ENCODE data around the gene MSANTD1.
A peak's percentile ranks its signal among the peaks of the same experiment; 100 is the strongest.

MSANTD1 gene

GRCh38 chr4:3248811-3249661 is at the start of gene MSANTD1:
TSS of gene MSANTD1 (plus strand) at chr4:3249159. CDS start at chr4:3249223, 64 bp downstream.
- DNase-seq (ENCODE audit: low spot score): no peak

DNA sequence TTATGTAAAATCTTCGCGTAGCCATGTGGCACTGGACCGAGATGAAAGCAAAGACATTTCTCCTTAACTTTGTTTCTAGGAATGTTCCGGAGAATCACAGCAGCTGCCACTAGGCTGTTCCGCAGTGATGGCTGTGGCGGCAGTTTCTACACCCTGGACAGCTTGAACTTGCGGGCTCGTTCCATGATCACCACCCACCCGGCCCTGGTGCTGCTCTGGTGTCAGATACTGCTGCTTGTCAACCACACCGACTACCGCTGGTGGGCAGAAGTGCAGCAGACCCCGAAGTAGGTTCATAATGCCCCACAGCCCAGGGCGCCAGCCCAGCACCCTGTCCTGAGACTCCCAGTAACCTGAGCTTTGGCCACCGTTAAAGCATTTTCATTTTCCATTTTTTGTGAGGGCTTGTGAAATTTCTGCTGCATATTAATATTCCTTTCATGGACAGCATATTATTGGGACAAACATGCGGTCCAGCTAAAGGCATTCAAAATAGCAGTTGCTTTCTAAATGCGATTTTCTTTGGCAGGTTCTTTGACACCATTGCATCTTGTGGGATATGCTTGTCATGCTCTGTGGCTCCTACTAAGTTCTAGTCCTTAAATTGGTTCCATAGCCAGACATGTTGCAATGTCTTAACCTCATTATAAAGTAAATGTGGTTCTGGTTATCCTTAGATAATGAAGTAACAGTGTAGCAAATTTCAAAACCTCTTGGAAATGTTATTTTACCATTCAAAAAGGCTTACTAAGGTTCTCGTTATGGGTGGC is 49.1 kb upstream of the MSANTD1 start:
- no peak for DNase-seq (ENCODE audit: low spot score)

DNA sequence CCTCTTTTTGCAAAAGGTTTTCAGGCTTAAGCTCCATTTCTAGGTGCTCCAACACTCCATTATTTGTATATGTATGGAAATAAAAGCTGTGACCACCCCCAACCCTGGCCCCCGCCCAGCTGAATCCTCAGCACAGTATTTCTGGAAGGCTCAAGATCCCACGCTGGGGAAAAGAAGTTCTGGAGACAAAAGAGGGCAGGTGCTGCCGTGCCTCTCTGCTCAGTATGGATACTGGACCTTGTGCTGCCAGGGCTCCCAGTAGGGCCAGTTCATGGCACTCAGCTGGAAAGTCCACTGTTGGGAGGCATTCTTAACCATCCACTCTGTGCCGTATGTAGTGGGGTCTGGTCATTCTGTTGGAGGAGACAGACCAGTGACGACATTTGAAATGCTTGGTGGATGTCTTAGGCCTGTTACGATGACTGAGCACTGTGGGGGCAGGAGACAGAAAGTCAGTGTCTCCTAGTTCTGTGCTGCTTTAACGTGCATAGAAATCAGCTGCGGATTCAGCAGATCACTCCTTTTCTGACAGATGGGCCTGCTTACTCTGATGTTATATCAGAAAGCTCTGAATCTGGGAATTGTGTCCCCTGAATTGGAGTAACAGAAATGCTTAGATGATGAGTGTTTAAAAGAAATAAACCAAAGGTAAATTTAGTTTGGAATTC is 48.4 kb upstream of the MSANTD1 start:
- no peak for DNase-seq (ENCODE audit: low spot score)

- peak; percentile 16 for DNase-seq (ENCODE audit: low spot score)
Observed at GRCh38 chr4:3201718-3202702, 46.9 kb upstream of the MSANTD1 start.

GRCh38 chr4:3202836-3203820 is 45.8 kb upstream of the MSANTD1 start:
- DNase-seq (ENCODE audit: low spot score): no peak

DNA sequence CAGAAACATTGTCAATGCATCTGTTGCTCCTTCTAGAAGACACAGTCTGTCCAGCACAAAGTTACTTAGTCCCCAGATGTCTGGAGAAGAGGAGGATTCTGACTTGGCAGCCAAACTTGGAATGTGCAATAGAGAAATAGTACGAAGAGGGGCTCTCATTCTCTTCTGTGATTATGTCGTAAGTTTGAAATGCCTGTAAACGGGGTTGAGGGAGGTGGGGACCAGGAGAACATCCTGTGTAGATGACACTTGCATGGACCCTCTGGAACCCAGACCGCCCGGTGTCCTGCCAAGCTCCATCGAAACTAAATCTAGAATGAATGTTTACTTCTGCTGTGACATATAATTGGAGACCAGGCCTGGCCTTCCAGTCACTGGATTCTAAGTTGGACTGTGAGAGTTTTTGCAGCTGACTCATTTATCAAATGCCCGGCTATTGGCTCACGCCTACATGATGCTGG is 45.0 kb upstream of the MSANTD1 start:
- DNase-seq (ENCODE audit: low spot score): no peak

DNA sequence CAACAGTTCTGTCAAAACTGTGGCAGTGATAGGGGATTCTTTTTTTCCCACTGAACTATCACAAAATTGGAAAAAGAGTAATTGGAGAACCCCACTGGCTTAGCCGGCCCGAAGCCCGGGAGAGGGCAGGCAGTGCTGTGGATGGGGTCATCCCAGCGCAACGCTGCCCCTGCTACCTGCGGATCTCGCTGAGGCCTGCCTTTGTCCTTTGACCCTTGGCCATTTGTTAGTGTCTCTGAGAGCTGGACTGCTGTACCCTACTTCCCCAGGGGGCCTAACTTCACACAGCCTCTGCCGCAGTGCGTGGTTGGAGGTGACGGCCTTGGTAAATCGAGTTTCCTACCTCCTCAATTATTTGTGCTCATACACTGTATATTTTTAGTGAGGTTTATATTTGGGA is 43.0 kb upstream of the MSANTD1 start:
- no peak for DNase-seq (ENCODE audit: low spot score)

GRCh38 chr4:3206439-3207100 is 42.4 kb upstream of the MSANTD1 start:
- no peak for DNase-seq (ENCODE audit: low spot score)

DNA sequence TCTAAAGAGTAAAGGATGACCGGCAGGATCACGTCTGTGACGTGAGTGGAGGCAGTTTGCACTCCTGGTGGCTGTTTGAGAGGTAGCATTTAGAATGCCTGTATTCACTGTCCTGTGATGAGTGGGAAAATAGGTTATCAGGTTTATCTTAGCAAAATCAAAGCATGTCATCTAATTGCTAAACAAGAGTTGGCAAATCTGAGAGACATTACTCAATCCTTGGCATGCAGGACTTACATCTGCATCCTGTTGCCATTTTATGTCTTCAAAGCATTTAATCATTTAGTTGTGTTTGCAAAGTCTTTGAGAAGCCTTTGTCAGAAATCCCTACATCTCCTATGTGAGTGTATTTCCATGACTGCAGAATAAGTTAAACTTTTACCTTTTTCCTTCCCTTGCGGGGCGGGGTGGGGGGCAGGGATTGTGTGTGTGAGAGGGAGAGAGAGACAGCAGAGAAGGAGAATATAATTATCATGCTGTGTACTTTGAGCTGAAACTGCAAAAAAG is 41.4 kb upstream of the MSANTD1 start:
- peak; percentile 25 for DNase-seq (ENCODE audit: low spot score)

GRCh38 chr4:3208826-3209225 is 40.1 kb upstream of the MSANTD1 start:
- DNase-seq (ENCODE audit: low spot score): no peak

DNA sequence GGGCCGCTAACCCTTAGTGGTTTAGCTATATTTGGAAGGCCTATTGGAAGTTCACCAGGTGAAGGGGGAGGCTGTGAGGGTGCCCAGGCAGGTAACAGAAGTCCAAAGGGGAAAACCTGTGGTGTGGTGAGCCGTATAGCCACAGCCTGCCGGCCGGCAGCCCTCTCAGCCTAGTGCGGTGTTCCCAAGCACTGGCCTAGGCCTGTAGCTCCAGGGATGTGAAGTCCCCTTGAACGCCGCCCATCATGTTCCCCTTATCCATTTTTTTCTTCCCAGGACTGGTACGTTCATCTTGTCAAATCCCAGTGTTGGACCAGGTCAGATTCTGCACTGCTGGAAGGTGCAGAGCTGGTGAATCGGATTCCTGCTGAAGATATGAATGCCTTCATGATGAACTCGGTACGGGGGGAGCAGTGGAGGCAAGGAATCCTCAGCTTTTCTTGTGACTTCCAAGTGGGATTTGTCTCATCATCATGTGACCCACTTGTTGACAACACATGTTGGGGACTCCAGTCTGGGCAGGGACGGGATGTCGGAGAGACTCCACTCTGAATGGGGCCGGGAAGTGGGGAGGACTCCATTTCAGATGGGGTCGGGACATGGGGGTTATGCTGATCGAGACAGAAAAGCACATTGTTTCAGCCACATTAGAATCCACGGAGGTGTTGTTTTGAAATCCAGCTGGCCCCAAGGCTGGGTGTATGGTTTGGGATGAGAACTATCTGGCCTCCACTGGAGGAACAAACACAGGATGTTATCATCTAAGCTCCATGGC is 39.2 kb upstream of the MSANTD1 start:
- DNase-seq (ENCODE audit: low spot score): no peak

DNA sequence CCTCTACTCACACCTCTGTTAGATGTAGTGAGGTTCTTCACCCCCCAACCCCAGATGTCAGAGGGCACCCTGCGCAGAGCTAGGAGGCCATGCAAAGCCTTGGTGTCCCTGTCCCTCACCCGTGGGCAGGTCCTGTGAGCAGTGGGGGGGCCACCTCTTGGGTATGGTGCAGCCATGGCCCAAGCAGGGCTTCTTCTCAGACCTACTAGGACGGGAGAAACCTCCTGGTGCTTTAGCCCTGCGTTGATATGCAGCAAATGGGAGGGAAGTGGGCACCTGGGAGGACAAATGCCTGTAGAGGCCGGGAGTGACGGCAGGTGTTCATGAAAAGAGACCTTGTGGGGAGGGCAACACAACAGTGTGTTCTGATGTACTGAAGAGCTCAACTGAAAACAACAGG is 38.5 kb upstream of the MSANTD1 start:
- DNase-seq (ENCODE audit: low spot score): no peak

DNA sequence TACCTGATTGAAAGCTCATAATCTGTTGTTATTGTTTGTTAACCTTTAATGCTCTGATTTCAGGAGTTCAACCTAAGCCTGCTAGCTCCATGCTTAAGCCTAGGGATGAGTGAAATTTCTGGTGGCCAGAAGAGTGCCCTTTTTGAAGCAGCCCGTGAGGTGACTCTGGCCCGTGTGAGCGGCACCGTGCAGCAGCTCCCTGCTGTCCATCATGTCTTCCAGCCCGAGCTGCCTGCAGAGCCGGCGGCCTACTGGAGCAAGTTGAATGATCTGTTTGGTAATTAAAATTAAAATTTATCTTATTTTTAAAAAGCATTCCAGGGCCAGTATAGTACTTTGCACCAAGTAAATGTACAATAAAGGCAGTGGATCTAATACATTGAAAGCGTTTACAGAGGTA is 37.1 kb upstream of the MSANTD1 start:
- DNase-seq (ENCODE audit: low spot score): no peak

DNA sequence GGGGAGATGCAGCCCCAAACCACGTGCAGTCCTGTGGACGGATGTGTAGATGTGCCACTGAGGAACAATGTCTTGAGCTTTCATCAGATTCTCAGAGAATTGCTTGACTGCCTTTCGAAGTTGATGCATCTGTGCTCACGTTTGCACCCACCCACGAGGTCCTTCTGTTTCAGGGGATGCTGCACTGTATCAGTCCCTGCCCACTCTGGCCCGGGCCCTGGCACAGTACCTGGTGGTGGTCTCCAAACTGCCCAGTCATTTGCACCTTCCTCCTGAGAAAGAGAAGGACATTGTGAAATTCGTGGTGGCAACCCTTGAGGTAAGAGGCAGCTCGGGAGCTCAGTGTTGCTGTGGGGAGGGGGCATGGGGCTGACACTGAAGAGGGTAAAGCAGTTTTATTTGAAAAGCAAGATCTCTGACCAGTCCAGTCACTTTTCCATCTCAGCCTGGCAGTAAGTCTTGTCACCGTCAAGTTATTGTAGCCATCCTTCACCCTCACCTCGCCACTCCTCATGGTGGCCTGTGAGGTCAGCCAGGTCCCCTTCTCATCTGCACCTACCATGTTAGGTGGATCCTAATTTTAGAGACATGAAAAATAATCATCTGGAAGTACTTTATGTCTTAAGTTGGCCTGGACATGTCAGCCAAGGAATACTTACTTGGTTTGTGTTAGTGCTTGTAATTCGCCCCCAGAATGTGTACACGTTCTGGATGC is 36.4 kb upstream of the MSANTD1 start:
- DNase-seq (ENCODE audit: low spot score): no peak

DNA sequence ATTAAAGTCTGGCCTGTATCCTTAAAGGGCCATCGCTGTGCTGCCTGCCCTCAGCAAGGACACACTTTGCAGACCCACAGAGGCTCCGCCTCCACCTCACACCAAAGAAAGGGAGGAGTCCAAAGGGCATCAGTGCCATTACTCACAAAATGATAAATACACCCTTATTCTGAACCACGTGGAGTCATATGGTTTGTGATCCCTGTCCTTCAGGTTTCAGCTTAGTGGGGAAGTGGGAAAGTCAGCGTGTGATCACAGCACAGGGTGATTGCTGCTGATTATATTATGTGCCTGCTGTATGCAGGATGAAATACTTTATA is 35.9 kb upstream of the MSANTD1 start:
- DNase-seq (ENCODE audit: low spot score): no peak

DNA sequence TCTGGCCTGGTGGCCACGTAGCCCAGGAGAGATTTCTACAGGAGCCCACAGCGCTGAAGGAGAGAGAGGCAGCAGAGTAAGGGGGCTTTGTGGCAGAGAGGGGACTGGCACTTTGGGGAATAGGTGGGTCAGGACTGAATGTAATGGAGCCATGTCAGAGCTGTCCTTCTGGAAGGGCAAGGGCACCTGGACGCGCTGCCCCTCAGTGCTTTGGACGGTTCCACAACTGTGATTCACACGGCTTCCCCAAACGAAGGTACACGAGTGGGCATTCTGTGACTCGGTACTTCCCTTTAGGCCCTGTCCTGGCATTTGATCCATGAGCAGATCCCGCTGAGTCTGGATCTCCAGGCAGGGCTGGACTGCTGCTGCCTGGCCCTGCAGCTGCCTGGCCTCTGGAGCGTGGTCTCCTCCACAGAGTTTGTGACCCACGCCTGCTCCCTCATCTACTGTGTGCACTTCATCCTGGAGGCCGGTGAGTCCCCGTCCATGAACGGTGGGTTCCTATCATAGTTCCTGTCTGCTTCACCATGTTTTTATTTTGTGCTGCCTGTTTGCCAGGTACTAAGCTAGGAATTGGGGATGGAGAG is 35.2 kb upstream of the MSANTD1 start:
- DNase-seq (ENCODE audit: low spot score): no peak

GRCh38 chr4:3215256-3215655 is 33.7 kb upstream of the MSANTD1 start:
- DNase-seq (ENCODE audit: low spot score): no peak

GRCh38 chr4:3215733-3216132 is 33.2 kb upstream of the MSANTD1 start:
- no peak for DNase-seq (ENCODE audit: low spot score)
